ENCODE measurements around the gene AMDHD1.

AMDHD1 gene

DNA sequence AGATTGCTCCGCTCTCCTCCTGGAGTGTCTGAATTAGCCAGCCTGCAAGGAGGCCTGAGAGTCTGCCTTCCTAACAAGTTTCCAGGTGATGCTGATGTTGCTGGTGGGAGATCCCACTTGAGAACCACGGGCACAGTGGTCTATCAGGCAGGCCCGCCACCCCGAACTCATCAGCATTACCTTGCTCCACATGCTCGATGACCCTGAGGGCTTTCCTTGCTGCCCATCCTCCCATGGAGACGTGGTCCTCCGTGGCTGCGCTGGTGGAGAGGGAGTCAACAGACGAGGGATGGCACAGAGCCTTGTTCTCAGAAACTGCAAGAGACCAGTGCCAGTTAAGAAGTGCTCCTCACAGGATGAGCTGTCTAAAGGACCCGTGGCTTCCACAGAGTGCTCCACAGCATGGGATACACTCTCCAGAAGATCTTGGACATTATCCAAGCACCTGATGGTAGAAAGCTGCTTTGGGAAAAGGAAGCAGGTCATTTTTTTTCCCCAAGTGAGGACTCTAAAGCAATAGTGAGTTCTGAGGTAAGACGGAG lies 34.7 kb downstream of the AMDHD1 start:
- TF ChIP-seq, protein P1, sequence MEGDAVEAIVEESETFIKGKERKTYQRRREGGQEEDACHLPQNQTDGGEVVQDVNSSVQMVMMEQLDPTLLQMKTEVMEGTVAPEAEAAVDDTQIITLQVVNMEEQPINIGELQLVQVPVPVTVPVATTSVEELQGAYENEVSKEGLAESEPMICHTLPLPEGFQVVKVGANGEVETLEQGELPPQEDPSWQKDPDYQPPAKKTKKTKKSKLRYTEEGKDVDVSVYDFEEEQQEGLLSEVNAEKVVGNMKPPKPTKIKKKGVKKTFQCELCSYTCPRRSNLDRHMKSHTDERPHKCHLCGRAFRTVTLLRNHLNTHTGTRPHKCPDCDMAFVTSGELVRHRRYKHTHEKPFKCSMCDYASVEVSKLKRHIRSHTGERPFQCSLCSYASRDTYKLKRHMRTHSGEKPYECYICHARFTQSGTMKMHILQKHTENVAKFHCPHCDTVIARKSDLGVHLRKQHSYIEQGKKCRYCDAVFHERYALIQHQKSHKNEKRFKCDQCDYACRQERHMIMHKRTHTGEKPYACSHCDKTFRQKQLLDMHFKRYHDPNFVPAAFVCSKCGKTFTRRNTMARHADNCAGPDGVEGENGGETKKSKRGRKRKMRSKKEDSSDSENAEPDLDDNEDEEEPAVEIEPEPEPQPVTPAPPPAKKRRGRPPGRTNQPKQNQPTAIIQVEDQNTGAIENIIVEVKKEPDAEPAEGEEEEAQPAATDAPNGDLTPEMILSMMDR (IDR thresholded peaks at IDR 0.05) = no peak

DNA sequence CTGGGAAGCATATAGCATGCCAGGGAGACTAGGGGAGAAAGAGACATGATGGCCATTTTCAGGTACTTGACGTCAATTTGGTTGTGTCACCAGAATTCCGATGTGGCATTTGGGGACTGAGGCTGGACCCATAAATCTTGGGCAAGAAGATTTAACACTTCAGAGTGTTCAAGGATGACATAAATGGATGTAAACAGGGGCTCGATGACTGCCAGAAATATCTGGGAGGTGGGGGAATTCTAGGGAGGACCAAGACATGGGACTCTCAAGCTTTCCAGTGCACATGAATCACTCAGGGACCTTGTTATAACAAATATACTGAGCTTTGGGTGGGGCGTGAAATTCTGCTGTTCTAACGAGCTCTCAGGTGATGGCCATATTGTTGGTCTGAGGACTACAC lies 35.2 kb downstream of the AMDHD1 start:
- TF ChIP-seq, protein P1 (IDR thresholded peaks at IDR 0.05) = no peak

DNA sequence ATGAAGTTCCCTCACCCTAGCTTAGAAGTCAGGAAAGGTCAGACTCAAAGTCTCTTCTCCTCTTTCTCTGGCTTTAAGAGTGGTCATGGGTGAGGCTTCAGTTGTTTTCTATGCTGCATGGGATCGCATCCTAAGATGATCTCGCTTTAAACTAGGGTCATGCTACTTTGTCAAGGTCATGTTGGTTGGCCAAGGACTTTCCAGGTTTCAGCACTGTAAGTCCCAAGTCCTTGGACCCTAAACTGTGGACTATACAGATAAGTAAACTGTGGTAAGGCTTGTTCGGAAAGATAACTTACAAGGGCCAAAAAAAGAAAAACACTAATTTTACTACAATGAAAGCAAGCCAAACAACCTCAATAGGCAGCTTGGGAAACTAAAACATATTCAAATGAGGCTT lies 35.6 kb downstream of the AMDHD1 start:
- TF ChIP-seq, protein P1 (IDR thresholded peaks at IDR 0.05) = no peak

DNA sequence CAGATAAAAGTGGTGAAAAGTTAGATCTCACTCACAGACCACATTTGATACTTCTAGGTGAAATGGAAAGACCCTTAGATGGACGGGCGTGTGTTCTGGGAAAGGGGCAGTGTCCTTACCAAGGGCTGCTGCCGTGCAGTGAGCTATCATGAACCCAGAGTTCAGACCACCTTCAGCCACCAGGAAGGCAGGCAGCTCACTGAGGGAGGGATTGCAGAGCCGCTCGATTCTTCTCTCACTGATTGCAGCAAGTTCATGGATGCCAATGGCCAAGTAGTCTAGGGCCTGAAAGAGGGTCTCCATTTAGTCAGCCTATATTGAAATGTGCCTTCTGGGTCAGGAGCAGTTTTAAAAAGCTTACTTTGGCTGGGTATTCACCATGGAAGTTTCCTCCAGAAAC lies 37.3 kb downstream of the AMDHD1 start:
- TF ChIP-seq, protein P1 (IDR thresholded peaks at IDR 0.05) = no peak

DNA sequence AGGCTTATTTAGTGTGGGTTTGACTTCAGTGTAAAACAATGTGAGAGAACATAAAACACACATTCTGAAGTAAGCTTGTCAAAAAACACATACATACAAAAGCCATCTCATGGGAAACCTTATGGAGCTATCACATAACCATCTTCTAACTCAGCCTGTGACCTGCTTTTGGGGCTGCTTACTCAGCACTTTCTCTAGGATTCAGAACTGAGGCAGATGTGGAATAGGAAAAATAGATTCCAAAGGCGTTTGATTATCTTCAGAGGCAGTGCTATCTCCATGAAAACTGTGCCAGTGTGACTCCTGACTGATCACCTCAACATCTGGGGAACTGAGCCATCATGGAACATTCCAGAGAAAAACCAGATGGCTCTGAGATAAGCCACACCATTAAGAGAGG lies 39.5 kb downstream of the AMDHD1 start:
- TF ChIP-seq, protein P1 (IDR thresholded peaks at IDR 0.05) = no peak

DNA sequence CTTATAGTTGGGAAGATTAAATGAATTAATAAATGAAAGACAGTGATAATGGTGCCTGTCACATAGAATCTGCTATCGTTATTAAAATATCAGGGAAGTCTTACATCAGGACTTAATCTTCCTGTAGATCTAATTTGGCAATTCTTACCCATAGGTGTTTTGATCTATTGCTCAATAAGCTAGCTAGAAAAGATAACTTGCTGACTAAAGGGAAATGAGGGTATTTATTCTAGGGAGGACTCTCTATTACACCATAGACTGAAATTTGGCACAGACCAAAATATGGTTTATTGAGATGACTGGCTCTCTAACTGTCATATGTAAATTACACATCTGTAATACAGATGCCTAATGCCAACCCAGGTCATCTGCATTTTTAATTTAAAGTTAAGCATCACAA lies 41.6 kb downstream of the AMDHD1 start:
- TF ChIP-seq, protein P1 (IDR thresholded peaks at IDR 0.05) = no peak

DNA sequence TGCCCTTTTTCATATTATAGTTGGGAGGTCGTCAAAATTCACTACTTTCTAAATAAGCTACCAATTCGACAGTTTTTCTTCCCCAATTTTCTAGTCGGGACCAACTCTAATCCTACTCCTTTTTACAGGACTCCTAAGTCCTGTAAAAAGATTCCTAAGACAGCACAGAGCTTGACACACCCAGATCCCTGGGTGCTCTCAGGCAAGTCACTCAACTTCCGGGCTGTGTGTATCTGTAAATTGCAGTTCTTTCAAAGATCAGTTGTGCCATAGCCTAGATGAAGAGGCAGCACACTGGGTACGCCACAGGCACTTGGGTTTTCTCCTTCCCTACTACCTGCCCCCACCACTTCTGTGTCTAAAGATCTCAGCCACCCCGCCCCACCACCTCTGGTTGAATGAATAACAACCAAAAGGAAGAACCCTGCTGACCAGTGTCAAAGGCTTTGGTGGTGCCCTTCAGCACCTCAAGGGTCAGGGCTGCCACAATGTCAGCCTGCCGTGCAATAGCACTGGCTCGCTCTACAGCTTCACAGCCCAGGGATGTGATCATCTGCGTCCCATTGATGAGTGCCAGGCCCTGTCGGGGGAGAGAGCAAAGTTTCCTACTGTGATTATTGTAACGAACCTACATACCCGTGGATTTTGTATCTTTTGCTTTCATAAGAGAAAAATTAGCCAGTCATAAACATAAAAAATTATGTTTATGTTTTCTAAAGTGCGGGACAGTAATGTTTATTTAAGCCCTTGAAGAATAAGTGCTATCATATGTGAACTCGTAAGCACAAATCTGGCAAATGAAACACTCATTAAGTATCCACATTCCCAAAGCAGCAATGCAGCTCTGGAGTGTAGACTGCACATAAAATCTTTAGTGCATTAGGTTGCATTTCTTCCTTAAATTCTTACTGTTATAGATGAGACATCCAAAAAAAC lies 43.8 kb downstream of the AMDHD1 start:
- TF ChIP-seq, protein P1 (IDR thresholded peaks at IDR 0.05) = no peak

Measured in LNCAP (cell line).